K562 (cell line): ENCODE results near the gene TLE6. TPM values are rescaled to one million over a fixed set of nuclear protein-coding genes. Genes with fewer than 3 reads are reported as not detected.

Experiments used
- ATF7 ChIP-seq: fragments of 450-650 bp; IDR thresholded peaks from 2 replicates; pipeline ENCODE4 v1.7.1; 2014; ENCODE audit warnings: mild to moderate bottlenecking, moderate library complexity
- BMI1 ChIP-seq: fragments of 150-350 bp; IDR thresholded peaks from 2 replicates; pipeline ENCODE4 v1.6.1; 2014; ENCODE audit warnings: low read length
- DPF2 ChIP-seq: fragments of 450-650 bp; IDR thresholded peaks from 2 replicates; pipeline ENCODE4 v1.6.1; 2016
- ESRRB ChIP-seq: fragments of 250-450 bp; sonication (Bioruptor Pico); IDR thresholded peaks from 2 replicates; pipeline ENCODE4 v1.5.0; 2020; ENCODE audit warnings: mild to moderate bottlenecking, moderate library complexity, borderline replicate concordance
- ETV5 ChIP-seq: sonication (generic); formaldehyde crosslinking; IDR thresholded peaks from 2 replicates; pipeline ENCODE4 v1.4.0; 2020; ENCODE audit warnings: low read depth, mild to moderate bottlenecking, missing genetic modification reagents
- FOXA3 ChIP-seq, 2 experiments: fragments of 450-650 bp in 1 of 2; sonication (generic) in 1 of 2; formaldehyde crosslinking; IDR thresholded peaks in 1 of 2; conservative IDR thresholded peaks in 1 of 2; 2 replicates each; pipeline versions ENCODE4 v1.4.0 to v1.8.0; 2020 to 2022; ENCODE audit warnings: mild to moderate bottlenecking in 2 of 2, missing genetic modification reagents in 1 of 2
- GABPB1 ChIP-seq: sonication (generic); formaldehyde crosslinking; IDR thresholded peaks from 2 replicates; pipeline ENCODE4 v1.8.0; 2022; ENCODE audit warnings: mild to moderate bottlenecking, missing genetic modification reagents
- HDAC8 ChIP-seq: fragments of 450-650 bp; IDR thresholded peaks from 2 replicates; pipeline ENCODE4 v1.6.1; 2016; ENCODE audit warnings: mild to moderate bottlenecking, missing genetic modification characterization, moderate library complexity, missing compliant biosample characterization
- HLTF ChIP-seq: fragments of 450-650 bp; IDR thresholded peaks from 2 replicates; pipeline ENCODE4 v1.6.1; 2016
- IRF9 ChIP-seq: fragments of 450-650 bp; IDR thresholded peaks from 2 replicates; pipeline ENCODE4 v1.6.1; 2016; ENCODE audit warnings: missing biosample characterization, missing genetic modification characterization
- KLF6 ChIP-seq: fragments of 250-450 bp; sonication (Bioruptor Pico); IDR thresholded peaks from 2 replicates; pipeline ENCODE4 v1.4.0; 2020; ENCODE audit warnings: mild to moderate bottlenecking, moderate library complexity, borderline replicate concordance
- MBD2 ChIP-seq: sonication (generic); IDR thresholded peaks from 2 replicates; pipeline ENCODE4 v1.6.1; 2016; ENCODE audit warnings: low read depth, borderline replicate concordance
- NFIC ChIP-seq: fragments of 450-650 bp; IDR thresholded peaks from 2 replicates; pipeline ENCODE4 v1.6.1; 2017; ENCODE audit warnings: mild to moderate bottlenecking, inconsistent platforms
- PHB ChIP-seq: fragments of 250-450 bp; sonication (Bioruptor Pico); IDR thresholded peaks from 2 replicates; pipeline ENCODE4 v1.5.0; 2021
- PKNOX1 ChIP-seq: fragments of 450-650 bp; IDR thresholded peaks from 2 replicates; pipeline ENCODE4 v1.6.1; 2016
- RNF2 ChIP-seq: sonication (generic); IDR thresholded peaks from 2 replicates; pipeline ENCODE4 v1.6.1; 2016
- SMAD1 ChIP-seq: fragments of 150-350 bp; IDR thresholded peaks from 2 replicates; pipeline ENCODE4 v1.6.1; 2014; ENCODE audit warnings: low read length, low read depth; ENCODE audit not compliant: partially characterized antibody
- STAG1 ChIP-seq: sonication (generic); formaldehyde crosslinking; IDR thresholded peaks from 2 replicates; pipeline ENCODE4 v1.5.0; 2020; ENCODE audit warnings: missing genetic modification reagents, borderline replicate concordance
- TGIF2 ChIP-seq: sonication (generic); formaldehyde crosslinking; IDR thresholded peaks from 2 replicates; pipeline ENCODE4 v1.8.1; 2022; ENCODE audit warnings: mild to moderate bottlenecking, missing genetic modification reagents, moderate library complexity
- ZMIZ1 ChIP-seq, 2 experiments: fragments of 150-350 bp in 1 of 2; IDR thresholded peaks; 2 replicates each; pipeline ENCODE4 v1.6.1; 2012 to 2016; ENCODE audit warnings: low read depth in 2 of 2, low read length in 2 of 2, mild to moderate bottlenecking in 1 of 2, moderate library complexity in 1 of 2
- ZNF197 ChIP-seq: fragments of 200-800 bp; sonication (Bioruptor generic); IDR thresholded peaks from 2 replicates; pipeline ENCODE4 v1.6.1; 2016; ENCODE audit warnings: low read depth, missing genetic modification characterization, missing compliant biosample characterization
- ZNF316 ChIP-seq: fragments of 450-650 bp; IDR thresholded peaks from 2 replicates; pipeline ENCODE4 v1.6.1; 2016
- ZNF57 ChIP-seq: fragments of 450-650 bp; formaldehyde crosslinking; IDR thresholded peaks from 2 replicates; pipeline ENCODE4 v1.4.0; 2020; ENCODE audit warnings: mild to moderate bottlenecking, moderate library complexity
- polyA plus RNA-seq, 8 experiments: library from polyadenylated mRNA; depleted of rRNA in 4 of 8; stranded (reverse) in 5 of 8; unstranded in 3 of 8; fragments of >200 nt; fragmentation: Nextera tagmentation in 2 of 8; fragmentation: Illumina TruSeq in 1 of 8; extraction: Ambion mirVana in 2 of 8; extraction: Trizol in 1 of 8; gene quantifications; 2 replicates each; pipeline versions ENCODE4 v1.2.1 to v1.2.3, GENCODE V29; 2011 to 2014; ENCODE audit warnings: inconsistent platforms in 1 of 8, missing spikeins in 1 of 8
- total RNA-seq, 7 experiments: library from RNA; depleted of rRNA in 6 of 7; stranded (reverse); fragments of >200 nt in 6 of 7; fragmentation: Illumina TruSeq in 2 of 7; extraction: Trizol in 2 of 7; gene quantifications; 2 replicates each; pipeline versions ENCODE4 v1.2.1 to v1.2.3, GENCODE V29; 2011 to 2021; ENCODE audit warnings: low replicate concordance in 1 of 7

TLE6 gene
- total and polyA plus RNA-seq, 9 of the 15 experiments (the other 6 are each of a cell fraction or from before 2014, with no cell fraction given): 1.1 to 6.1 (median 2.5) TPM

GRCh38 chr19:2950286-2951124, 26.9 kb upstream of the TLE6 start (continued):
- TF ChIP-seq HDAC8 (tag) (peak; percentile 80; the same call in 1 of the 2 replicates), ATF7 (peak; percentile 40), ETV5 (CRISPR knock-in tag) (peak; percentile 84), GABPB1 (CRISPR knock-in tag) (peak; percentile 98), ZNF197 (no peak; the same call in 1 of the 2 replicates), BMI1 (no peak), SMAD1 (peak; percentile 19), NFIC (peak; percentile 94), PHB (peak; percentile 83), DPF2 (0 out of 2 replicates have a peak, but pooled peaks have one; percentile 59), KLF6 (CRISPR knock-in tag) (peak; percentile 50), ZMIZ1 (IDR thresholded peaks at IDR 0.05; ENCODE audit: low read depth in 2 of 2, low read length in 2 of 2) (peak in 1 of 2 experiments; percentile 70; a peak in 1 of 4 replicates), HLTF (peak; percentile 88), IRF9 (tag) (no peak), RNF2 (no peak), TGIF2 (CRISPR knock-in tag) (no peak), STAG1 (CRISPR knock-in tag) (no peak), ZNF57 (peak; percentile 35; the same call in 1 of the 2 replicates), FOXA3 (CRISPR knock-in tag; conservative IDR thresholded peaks at IDR 0.05 in 1 of 2, IDR thresholded peaks at IDR 0.05 in 1 of 2) (peak in 1 of 2 experiments; percentile 82; a peak in 2 of 4 replicates), ZNF316 (0 out of 2 replicates have a peak, but pooled peaks have one; percentile 4), MBD2 (peak; percentile 73; the same call in 1 of the 2 replicates), PKNOX1 (peak; percentile 98), ESRRB (CRISPR knock-in tag) (no peak)
